GM19351 (cell line): ENCODE results near the gene COL18A1.

Experiments
- ATAC-seq: cut with Tn5 transposase; IDR thresholded peaks from one replicate; pipeline ENCODE4 v1.9.1; 2021; ENCODE audit warnings: mild to moderate bottlenecking, moderate library complexity; ENCODE audit not compliant: unreplicated experiment

The COL18A1 gene

DNA sequence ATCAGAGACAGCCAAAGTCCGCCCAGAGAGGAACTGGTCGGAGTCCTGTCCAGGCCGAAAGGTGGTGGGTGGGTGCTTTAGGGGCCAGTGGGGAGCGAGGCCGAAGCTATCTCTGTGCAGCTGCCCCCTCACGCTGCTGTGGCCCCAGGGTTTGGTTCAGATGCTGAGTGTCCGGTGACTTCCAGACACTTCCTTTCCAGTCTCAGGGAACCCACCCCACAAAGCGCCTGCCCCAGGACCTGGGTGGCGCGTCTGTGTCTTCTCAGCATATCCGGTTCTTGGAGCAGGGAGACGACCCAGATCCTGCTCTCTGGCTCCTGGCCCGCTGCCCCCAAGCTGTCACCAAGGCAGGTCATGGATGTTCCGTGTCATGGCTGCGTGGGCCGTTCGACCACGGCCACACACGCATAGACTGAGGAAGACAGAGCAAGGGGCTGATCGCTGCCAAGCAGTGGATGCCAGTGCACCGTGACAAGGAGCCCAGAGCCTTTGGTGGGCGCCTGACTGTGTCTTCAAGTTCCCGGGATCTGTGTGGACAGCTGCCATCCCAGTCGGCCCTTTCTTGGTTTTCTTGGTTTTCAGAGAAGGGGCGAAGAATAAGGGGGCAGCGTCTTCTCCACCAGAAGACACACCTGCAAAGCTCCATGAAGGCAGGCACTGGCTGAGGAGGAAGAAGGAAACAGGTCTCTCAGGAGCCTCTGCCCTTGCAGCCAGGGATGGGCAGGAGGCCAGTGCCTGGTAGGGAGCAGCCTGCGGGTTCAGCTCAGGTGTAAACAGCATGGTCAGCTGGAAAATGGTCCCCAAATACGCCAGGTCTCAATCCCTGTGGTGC lies 22.9 kb upstream of the COL18A1 start:
- no peak for ATAC-seq

- no peak for ATAC-seq
Observed at GRCh38 chr21:45382697-45382997, 22.3 kb upstream of the COL18A1 start.

GRCh38 chr21:45383111-45383614 lies 21.8 kb upstream of the COL18A1 start:
- no peak for ATAC-seq

GRCh38 chr21:45383615-45384201 lies 21.3 kb upstream of the COL18A1 start:
- ATAC-seq: no peak

- ATAC-seq: no peak
Observed at GRCh38 chr21:45384656-45385548, 20.1 kb upstream of the COL18A1 start.

GRCh38 chr21:45385549-45386050 lies 19.4 kb upstream of the COL18A1 start:
- no peak for ATAC-seq

DNA sequence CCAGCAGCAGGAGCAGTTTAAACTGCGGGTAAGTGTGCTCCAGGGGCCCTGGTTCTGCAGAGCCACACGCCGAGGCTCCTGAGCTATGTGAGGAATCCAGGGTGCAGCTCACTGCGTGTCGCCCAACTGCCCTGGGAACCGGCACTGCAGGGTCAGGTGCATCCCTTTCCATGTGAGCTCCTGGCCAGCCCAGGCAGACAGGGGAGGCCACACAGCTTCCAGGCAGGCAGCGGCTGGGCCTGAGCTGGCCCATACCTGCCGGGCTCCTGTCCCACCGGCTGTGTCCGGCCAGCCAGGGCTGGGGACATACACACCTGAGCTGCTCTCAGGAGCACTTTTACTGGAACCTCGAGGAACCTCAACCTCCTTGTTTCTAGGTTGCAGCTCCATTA lies 18.6 kb upstream of the COL18A1 start:
- no peak for ATAC-seq

DNA sequence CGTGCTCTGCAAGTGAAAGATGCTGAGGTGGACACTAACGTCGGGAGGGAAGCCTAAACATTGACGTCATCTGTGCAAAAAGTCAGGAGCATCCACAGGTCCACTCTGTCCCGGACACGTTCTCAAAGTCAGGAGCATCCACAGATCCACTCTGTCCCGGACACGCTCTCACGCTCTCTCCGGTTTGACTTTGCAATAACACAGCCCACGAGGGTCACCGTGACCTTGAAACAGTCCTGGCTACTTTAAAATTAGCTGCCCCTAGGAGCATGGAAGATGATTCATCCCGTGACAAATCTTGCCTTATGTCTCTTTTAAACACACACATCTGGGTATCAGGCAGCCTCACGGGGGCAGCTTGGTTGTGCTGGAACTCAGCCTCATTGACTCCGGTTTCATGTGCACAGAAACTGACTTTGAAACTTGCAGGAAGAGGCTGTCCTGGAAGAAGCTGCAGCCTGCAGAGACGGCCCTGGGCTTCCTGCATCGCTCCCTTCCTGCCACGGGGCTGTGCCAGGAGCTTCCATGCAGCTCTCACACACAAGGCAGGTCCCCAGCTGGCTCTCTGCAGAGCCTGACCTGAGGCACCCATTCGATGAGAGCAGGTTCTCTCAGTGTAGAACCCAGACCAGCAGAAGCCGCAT lies 18.1 kb upstream of the COL18A1 start:
- no peak for ATAC-seq

- ATAC-seq: no peak
Observed at GRCh38 chr21:45387506-45387905, 17.5 kb upstream of the COL18A1 start.

GRCh38 chr21:45388011-45388521 lies 16.9 kb upstream of the COL18A1 start:
- ATAC-seq: no peak

- no peak for ATAC-seq
Observed at GRCh38 chr21:45388611-45389296, 16.2 kb upstream of the COL18A1 start.

GRCh38 chr21:45390121-45390751 lies 14.7 kb upstream of the COL18A1 start:
- ATAC-seq: no peak

- ATAC-seq: no peak
Observed at GRCh38 chr21:45390831-45391742, 13.9 kb upstream of the COL18A1 start.

DNA sequence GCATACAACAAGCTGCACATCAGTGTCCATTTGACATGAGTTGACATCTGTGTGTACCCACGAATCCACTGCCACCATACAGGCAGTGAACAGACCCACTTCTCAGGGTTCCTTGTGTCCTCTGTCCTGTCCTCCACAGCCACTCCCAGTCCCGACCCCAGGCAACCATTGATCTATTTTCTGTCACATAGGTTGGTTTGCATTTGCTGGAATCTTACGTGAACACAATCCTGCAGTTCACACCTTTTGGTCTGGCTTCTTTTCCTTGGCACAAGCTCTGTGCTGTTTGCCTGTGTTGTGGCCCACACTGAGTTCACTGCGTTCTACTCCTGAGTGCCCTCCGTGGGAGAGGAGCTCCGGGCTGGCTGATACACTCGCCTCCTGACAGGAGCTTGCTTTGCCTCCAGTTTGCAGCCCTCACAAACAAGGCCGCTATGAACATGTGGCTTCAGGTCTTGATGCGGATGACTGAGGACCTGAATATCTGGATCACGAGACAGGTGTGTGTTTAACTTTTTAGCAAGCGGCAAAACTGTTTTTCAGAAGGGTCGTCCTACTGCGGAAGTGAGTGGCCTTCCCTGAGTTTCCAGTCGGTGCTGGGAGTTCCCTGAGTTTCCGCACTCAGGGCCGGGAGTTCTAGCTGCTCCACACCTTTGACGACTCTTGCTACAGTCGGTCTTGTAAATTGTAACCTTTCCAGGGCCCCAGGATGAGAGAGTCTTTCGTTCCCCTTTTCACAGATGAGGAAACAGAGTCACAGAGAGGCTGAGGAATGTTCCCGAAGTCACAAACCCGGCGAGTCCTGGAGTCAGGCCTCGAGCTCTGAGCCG lies 13.0 kb upstream of the COL18A1 start:
- no peak for ATAC-seq

DNA sequence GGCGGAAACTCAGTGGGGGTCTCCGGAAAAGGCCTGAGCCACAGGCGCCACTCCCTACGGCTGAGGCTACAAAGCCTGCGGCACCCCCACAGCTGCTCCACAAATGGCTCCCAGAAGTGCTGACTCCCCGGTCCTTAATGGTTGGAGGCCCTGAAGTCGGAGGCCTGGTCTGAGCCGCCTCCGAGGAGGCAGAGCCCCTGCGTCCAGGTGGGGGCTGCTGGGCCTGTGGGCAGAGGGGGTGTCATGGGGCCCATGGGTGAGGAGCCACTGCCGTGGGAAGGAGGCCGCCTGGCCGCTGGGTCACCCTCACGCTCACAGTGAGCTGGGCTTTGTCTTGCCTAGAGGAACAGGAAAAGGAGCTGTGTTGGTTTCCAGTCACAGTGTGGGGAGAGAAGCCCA lies 12.4 kb upstream of the COL18A1 start:
- ATAC-seq: no peak

DNA sequence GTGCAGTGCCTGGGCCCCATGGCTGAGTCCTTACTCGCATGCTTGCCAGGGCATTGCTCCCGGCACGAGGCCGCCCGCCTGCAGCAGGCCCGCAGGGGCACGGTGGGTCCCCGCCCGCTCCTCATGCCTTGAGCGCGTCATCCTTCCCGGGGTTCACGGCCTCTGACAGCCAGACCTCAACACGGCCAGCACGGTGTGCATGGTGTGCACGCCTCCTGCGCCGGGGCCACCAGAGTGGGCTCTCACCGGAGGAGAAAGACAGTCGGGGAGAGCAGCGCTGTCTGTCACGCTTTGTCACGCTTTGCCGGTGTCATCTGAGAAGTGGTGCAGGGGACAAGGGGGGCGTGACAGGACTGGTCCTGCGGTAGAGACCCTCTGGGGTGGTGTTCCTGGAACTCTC lies 11.9 kb upstream of the COL18A1 start:
- no peak for ATAC-seq

GRCh38 chr21:45393833-45394638 lies 10.9 kb upstream of the COL18A1 start:
- no peak for ATAC-seq
